WTC11 (cell line): ENCODE results near the gene ZNF236. TPM values are rescaled to one million over a fixed set of nuclear protein-coding genes. Genes with fewer than 3 reads are reported as not detected.
A peak's percentile ranks its signal among the peaks of the same experiment; 100 is the strongest.

Experiments used
- ATAC-seq: fragments of 200-7000 bp; cut with Tn5 transposase; 2 replicates; pipeline ENCODE4 v1.10.0; 2021; ENCODE audit warnings: mild to moderate bottlenecking, moderate library complexity
- CTCF ChIA-PET: fragments of 300-600 bp; sonication (Branson Sonifier 250); formaldehyde crosslinking; loops from one replicate; lab custom pipeline; 2021; ENCODE audit warnings: antibody characterized with exemption; lab: Charles Lee
- POLR2A ChIA-PET: fragments of 350-600 bp; sonication (Branson Sonifier 250); formaldehyde crosslinking; loops from one replicate; lab custom pipeline; 2021; ENCODE audit warnings: antibody characterized with exemption; lab: Charles Lee
- DNase-seq: peaks from one replicate; pipeline ENCODE4 v3.0.0; 2021; ENCODE audit warnings: low spot score
- H3K27ac Mint-ChIP-seq: 2 replicates; pipeline ENCODE4 v1.8.0; 2021; ENCODE audit warnings: mixed read lengths
- H3K27me3 Mint-ChIP-seq: 2 replicates; pipeline ENCODE4 v1.8.0; 2021; ENCODE audit warnings: low read depth, mild to moderate bottlenecking, moderate library complexity, mixed read lengths
- H3K36me3 Mint-ChIP-seq: 2 replicates; pipeline ENCODE4 v1.8.0; 2021; ENCODE audit warnings: mixed read lengths
- H3K4me1 Mint-ChIP-seq: 2 replicates; pipeline ENCODE4 v1.8.0; 2022; ENCODE audit warnings: mixed read lengths
- H3K4me3 Mint-ChIP-seq: 2 replicates; pipeline ENCODE4 v1.8.0; 2021; ENCODE audit warnings: mild to moderate bottlenecking, moderate library complexity, mixed read lengths
- H3K9me3 Mint-ChIP-seq: 2 replicates; pipeline ENCODE4 v1.8.0; 2021; ENCODE audit warnings: mixed read lengths
- ATF3 ChIP-seq: sonication (generic); formaldehyde crosslinking; conservative IDR thresholded peaks from 2 replicates; pipeline ENCODE4 v1.8.1; 2022; ENCODE audit warnings: mild to moderate bottlenecking, missing genetic modification reagents
- CBFB ChIP-seq: sonication (generic); formaldehyde crosslinking; IDR thresholded peaks from 2 replicates; pipeline ENCODE4 v1.8.1; 2022; ENCODE audit warnings: mild to moderate bottlenecking, low read depth, missing genetic modification reagents
- CREB1 ChIP-seq: sonication (generic); formaldehyde crosslinking; IDR thresholded peaks from 2 replicates; pipeline ENCODE4 v1.8.0; 2023; ENCODE audit warnings: mild to moderate bottlenecking, missing genetic modification reagents
- E2F1 ChIP-seq: sonication (generic); formaldehyde crosslinking; IDR thresholded peaks from 2 replicates; pipeline ENCODE4 v1.8.0; 2022; ENCODE audit warnings: mild to moderate bottlenecking, missing genetic modification reagents
- ELF4 ChIP-seq: sonication (generic); formaldehyde crosslinking; IDR thresholded peaks from 2 replicates; pipeline ENCODE4 v1.8.1; 2022; ENCODE audit warnings: low read depth, mild to moderate bottlenecking, moderate library complexity, missing genetic modification reagents
- ESRRA ChIP-seq: sonication (generic); formaldehyde crosslinking; IDR thresholded peaks from 2 replicates; pipeline ENCODE4 v1.8.1; 2022; ENCODE audit warnings: mild to moderate bottlenecking, missing genetic modification reagents, borderline replicate concordance
- GRHL2 ChIP-seq: fragments of 250-450 bp; sonication (Bioruptor Pico); IDR thresholded peaks from 2 replicates; pipeline ENCODE4 v1.8.0; 2022; ENCODE audit warnings: mild to moderate bottlenecking, moderate library complexity; ENCODE audit not compliant: insufficient replicate concordance, severe bottlenecking
- HMGA2 ChIP-seq: fragments of 250-450 bp; sonication (Bioruptor Pico); IDR thresholded peaks from 2 replicates; pipeline ENCODE4 v1.4.0; 2021; ENCODE audit warnings: mild to moderate bottlenecking, moderate library complexity
- MXD4 ChIP-seq: fragments of 250-450 bp; sonication (Bioruptor Pico); IDR thresholded peaks from 2 replicates; pipeline ENCODE4 v1.8.0; 2021; ENCODE audit warnings: mild to moderate bottlenecking, moderate library complexity, borderline replicate concordance
- NR2C2 ChIP-seq: sonication (generic); formaldehyde crosslinking; IDR thresholded peaks from 2 replicates; pipeline ENCODE4 v1.8.0; 2022; ENCODE audit warnings: mild to moderate bottlenecking, missing genetic modification reagents
- NR3C1 ChIP-seq: sonication (generic); formaldehyde crosslinking; conservative IDR thresholded peaks from 2 replicates; pipeline ENCODE4 v1.8.1; 2023; ENCODE audit warnings: low read depth, mild to moderate bottlenecking, missing genetic modification reagents
- OVOL2 ChIP-seq: fragments of 250-450 bp; sonication (Bioruptor Pico); IDR thresholded peaks from 2 replicates; pipeline ENCODE4 v1.9.0; 2021; ENCODE audit warnings: mild to moderate bottlenecking, borderline replicate concordance
- PRDM15 ChIP-seq: sonication (generic); formaldehyde crosslinking; IDR thresholded peaks from 2 replicates; pipeline ENCODE4 v1.8.0; 2022; ENCODE audit warnings: missing genetic modification reagents
- PRRX2 ChIP-seq: fragments of 250-450 bp; sonication (Bioruptor Pico); IDR thresholded peaks from 2 replicates; pipeline ENCODE4 v1.8.0; 2021; ENCODE audit warnings: mild to moderate bottlenecking
- RORB ChIP-seq: fragments of 250-450 bp; sonication (Bioruptor Pico); IDR thresholded peaks from 2 replicates; pipeline ENCODE4 v1.9.0; 2021; ENCODE audit warnings: mild to moderate bottlenecking
- TEAD4 ChIP-seq: sonication (generic); formaldehyde crosslinking; IDR thresholded peaks from 2 replicates; pipeline ENCODE4 v1.8.0; 2022; ENCODE audit warnings: mild to moderate bottlenecking, missing genetic modification reagents
- ZBTB21 ChIP-seq: sonication (generic); formaldehyde crosslinking; IDR thresholded peaks from 2 replicates; pipeline ENCODE4 v1.8.1; 2023; ENCODE audit warnings: mild to moderate bottlenecking, missing genetic modification reagents, borderline replicate concordance
- ZBTB43 ChIP-seq: sonication (generic); formaldehyde crosslinking; IDR thresholded peaks from 2 replicates; pipeline ENCODE4 v1.8.1; 2023; ENCODE audit warnings: mild to moderate bottlenecking, missing genetic modification reagents
- ZNF396 ChIP-seq: fragments of 250-450 bp; sonication (Bioruptor Pico); IDR thresholded peaks from 2 replicates; pipeline ENCODE4 v1.8.0; 2021; ENCODE audit warnings: mild to moderate bottlenecking, moderate library complexity, borderline replicate concordance
- total RNA-seq: library from RNA; stranded (reverse); gene quantifications from 3 replicates; pipeline ENCODE4 v1.2.3, GENCODE V29; 2021

ZNF236 gene
- total RNA-seq, 1 experiment from 2014 or later = 19.9 TPM

GRCh38 chr18:76980663-76981395 lies 158.5 kb downstream of the ZNF236 start:
- DNase-seq = no peak
- Mint-ChIP-seq H3K4me3 (no peak overlapping the region), H3K27me3 (no peaks in the 10 kb centered on the region), H3K4me1 (peaks cover 48% of the 10 kb centered on the region), H3K27ac (peak overlapping the region; percentile 75; the same call in 1 of the 2 replicates), H3K9me3 (no peaks in the 10 kb centered on the region), H3K36me3 (no peaks in the 10 kb centered on the region)
- ChIA-PET POLR2A (no interaction called here), CTCF (interaction anchor here (1.7 to 7.0 kb wide), 2 partner anchors 20 to 59 kb away, joined by 5 to 67 read pairs; no protein-coding TSS in a partner anchor)
- TF ChIP-seq ELF4 (CRISPR knock-in tag) (no peak), ZBTB43 (CRISPR knock-in tag) (no peak)
- ATAC-seq = no peak

- ChIA-PET CTCF (interaction anchor here (1.7 to 7.0 kb wide), 3 partner anchors 10 to 59 kb away, joined by 5 to 67 read pairs (median 17); no protein-coding TSS in a partner anchor), POLR2A (no interaction called here)
- Mint-ChIP-seq H3K9me3 (no peaks in the 10 kb centered on the region), H3K4me3 (no peak overlapping the region), H3K27ac (0 out of 2 replicates have a peak overlapping the region, but pooled peaks have one; percentile 29), H3K27me3 (no peaks in the 10 kb centered on the region), H3K36me3 (no peaks in the 10 kb centered on the region), H3K4me1 (peaks cover 48% of the 10 kb centered on the region)
- DNase-seq = no peak
- peak; percentile 5; the same call in 1 of the 2 replicates for ATAC-seq
- TF ChIP-seq RORB (CRISPR knock-in tag) = no peak
- TF ChIP-seq CBFB (CRISPR knock-in tag) = no peak
- no peak for TF ChIP-seq HMGA2 (CRISPR knock-in tag)
- TF ChIP-seq GRHL2 = no peak
- no peak for TF ChIP-seq PRDM15 (CRISPR knock-in tag)
- no peak for TF ChIP-seq ESRRA (CRISPR knock-in tag)
- no peak for TF ChIP-seq ZBTB21 (CRISPR knock-in tag)
- no peak for TF ChIP-seq TEAD4 (CRISPR knock-in tag)
- TF ChIP-seq ZNF396 (CRISPR knock-in tag) = no peak
- no peak for TF ChIP-seq CREB1 (CRISPR knock-in tag)
- no peak for TF ChIP-seq NR2C2
- TF ChIP-seq ATF3 (CRISPR knock-in tag) = no peak
- TF ChIP-seq NR3C1 (CRISPR knock-in tag) = no peak
- TF ChIP-seq OVOL2 (CRISPR knock-in tag) = no peak
- TF ChIP-seq MXD4 (CRISPR knock-in tag) = no peak
- TF ChIP-seq PRRX2 (CRISPR knock-in tag) = no peak
- no peak for TF ChIP-seq E2F1 (CRISPR knock-in tag)
These were observed 159.1 kb downstream of the ZNF236 start for GRCh38 chr18:76981396-76981968.
